Type B pancreatic cell (in vitro differentiated cells): ENCODE data around the gene TMEM30B. TPM values are rescaled to one million over a fixed set of nuclear protein-coding genes. Genes with fewer than 3 reads are reported as not detected.

Experiments
- DNase-seq: peaks from one replicate; pipeline ENCODE4 v3.0.0; 2021; ENCODE audit warnings: mixed read lengths; ENCODE audit not compliant: unreplicated experiment; ENCODE audit errors: extremely low spot score
- H3K27ac Mint-ChIP-seq: 2 replicates; pipeline ENCODE4 v1.8.0; 2021; ENCODE audit warnings: mild to moderate bottlenecking, mixed read lengths
- H3K27me3 Mint-ChIP-seq: 2 replicates; pipeline ENCODE4 v1.8.0; 2021; ENCODE audit warnings: mixed read lengths
- H3K36me3 Mint-ChIP-seq: 2 replicates; pipeline ENCODE4 v1.8.0; 2021; ENCODE audit warnings: mixed read lengths
- H3K4me1 Mint-ChIP-seq: one replicate; pipeline ENCODE4 v1.8.0; 2021; ENCODE audit warnings: mixed read lengths; ENCODE audit not compliant: unreplicated experiment
- H3K4me3 Mint-ChIP-seq: 2 replicates; pipeline ENCODE4 v1.8.0; 2021; ENCODE audit warnings: mild to moderate bottlenecking, mixed read lengths
- H3K9me3 Mint-ChIP-seq: 2 replicates; pipeline ENCODE4 v1.8.0; 2021; ENCODE audit warnings: mixed read lengths
- long read RNA-seq: library from polyadenylated mRNA; unstranded; transcript quantifications from one replicate; pipeline ENCODE4 v2.0.0, GENCODE V29; 2020
- total RNA-seq: library from RNA; stranded (reverse); gene quantifications from 2 replicates; pipeline ENCODE4 v1.2.1, GENCODE V29; 2021; ENCODE audit warnings: low replicate concordance
- TF ChIP-seq, protein P1 (sequence below): fragments of 200-600 bp; sonication (generic); conservative IDR thresholded peaks from 2 replicates; pipeline ENCODE4 v1.5.0; 2021; ENCODE audit warnings: antibody characterized with exemption, mild to moderate bottlenecking

Gene TMEM30B, protein sequence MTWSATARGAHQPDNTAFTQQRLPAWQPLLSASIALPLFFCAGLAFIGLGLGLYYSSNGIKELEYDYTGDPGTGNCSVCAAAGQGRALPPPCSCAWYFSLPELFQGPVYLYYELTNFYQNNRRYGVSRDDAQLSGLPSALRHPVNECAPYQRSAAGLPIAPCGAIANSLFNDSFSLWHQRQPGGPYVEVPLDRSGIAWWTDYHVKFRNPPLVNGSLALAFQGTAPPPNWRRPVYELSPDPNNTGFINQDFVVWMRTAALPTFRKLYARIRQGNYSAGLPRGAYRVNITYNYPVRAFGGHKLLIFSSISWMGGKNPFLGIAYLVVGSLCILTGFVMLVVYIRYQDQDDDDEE
- 12.2 and 25.3 TPM in 2 replicates for total RNA-seq
- long read RNA-seq, full-length matches to known transcripts: 18 of 18 reads
- long read RNA-seq, partial matches to known transcripts: 0 of 18 reads
- long read RNA-seq, other reads (novel, unspliced or antisense): 0 of 18 reads

DNA sequence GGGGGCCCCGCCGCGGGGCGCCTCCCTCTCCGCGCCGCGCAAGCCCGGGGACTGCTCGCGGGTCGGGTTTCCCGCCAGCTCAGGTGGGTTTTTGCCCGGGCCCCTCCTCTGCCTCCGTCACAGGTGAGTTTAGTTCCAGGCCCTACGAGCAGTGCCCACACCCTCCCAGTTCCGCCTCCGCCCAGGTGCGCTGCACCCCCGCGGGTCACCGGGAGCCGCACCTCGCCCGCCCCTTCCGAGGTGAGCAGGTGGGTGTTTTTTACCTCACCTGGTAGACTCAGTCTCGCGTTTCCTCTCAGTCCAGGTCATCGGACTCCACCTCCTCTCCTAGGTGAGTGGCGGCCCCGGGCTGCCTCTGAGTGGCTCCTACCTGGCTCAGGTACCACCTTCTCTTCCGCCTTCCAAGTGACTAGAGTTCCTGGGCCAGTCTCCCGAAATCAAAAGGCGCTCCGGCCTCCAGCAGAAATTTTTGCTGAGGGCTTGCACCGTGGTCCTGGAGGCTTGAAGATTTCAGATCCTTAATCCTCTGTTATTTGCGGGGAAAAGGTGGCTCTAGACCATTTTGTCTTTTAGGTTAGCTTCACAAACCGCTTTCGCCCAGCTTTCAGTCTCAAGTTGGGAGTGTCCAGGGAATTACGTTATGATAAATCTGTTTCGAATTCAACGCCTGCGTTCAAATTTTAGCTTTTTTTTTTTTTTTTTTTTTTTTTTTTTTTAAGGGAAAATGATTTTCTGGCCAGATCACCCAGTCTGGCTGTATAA, at the start of gene TMEM30B:
Gene TMEM30B, minus strand, starts transcription at position 153 of the 762 bp plus-strand sequence. CDS start 191 bp downstream, outside the sequence.
- Mint-ChIP-seq H3K27ac (peak within 1 kb of the TSS; percentile 97), H3K9me3 (no peaks in the 10 kb centered on the region), H3K36me3 (no peaks in the 10 kb centered on the region), H3K4me3 (peak within 1 kb of the TSS; percentile 92), H3K4me1 (peaks cover 22% of the 10 kb centered on the region), H3K27me3 (peaks cover 33% of the 10 kb centered on the region)
- DNase-seq: peak; percentile 77
- TF ChIP-seq, protein P1, sequence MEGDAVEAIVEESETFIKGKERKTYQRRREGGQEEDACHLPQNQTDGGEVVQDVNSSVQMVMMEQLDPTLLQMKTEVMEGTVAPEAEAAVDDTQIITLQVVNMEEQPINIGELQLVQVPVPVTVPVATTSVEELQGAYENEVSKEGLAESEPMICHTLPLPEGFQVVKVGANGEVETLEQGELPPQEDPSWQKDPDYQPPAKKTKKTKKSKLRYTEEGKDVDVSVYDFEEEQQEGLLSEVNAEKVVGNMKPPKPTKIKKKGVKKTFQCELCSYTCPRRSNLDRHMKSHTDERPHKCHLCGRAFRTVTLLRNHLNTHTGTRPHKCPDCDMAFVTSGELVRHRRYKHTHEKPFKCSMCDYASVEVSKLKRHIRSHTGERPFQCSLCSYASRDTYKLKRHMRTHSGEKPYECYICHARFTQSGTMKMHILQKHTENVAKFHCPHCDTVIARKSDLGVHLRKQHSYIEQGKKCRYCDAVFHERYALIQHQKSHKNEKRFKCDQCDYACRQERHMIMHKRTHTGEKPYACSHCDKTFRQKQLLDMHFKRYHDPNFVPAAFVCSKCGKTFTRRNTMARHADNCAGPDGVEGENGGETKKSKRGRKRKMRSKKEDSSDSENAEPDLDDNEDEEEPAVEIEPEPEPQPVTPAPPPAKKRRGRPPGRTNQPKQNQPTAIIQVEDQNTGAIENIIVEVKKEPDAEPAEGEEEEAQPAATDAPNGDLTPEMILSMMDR: no peak

DNA sequence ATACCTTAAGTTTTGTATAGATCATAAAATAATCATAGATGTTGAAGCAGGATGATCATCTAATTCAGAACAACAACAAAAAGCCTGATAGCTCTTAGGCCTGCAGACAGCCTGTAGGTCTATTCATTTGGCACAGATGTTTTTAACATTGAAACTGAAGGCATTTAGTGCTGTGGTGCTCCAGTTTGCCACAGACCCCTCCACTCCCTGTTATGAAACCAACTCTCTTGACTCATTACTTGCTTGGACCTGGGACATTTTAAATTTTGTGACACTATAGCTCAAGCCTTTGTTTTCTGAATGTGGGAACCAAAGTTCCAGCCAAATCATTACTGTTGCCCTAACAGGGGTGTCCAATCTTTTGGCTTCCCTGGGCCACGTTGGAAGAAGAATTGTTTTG, 49.4 kb upstream of the TMEM30B start:
- peaks cover 5% of the 10 kb centered on the region for H3K36me3 Mint-ChIP-seq
- peaks cover 17% of the 10 kb centered on the region for H3K4me1 Mint-ChIP-seq
- H3K4me3 Mint-ChIP-seq: no peak overlapping the region
- H3K9me3 Mint-ChIP-seq: no peaks in the 10 kb centered on the region
- H3K27ac Mint-ChIP-seq: no peak overlapping the region
- DNase-seq: no peak
- TF ChIP-seq, protein P1: no peak
- H3K27me3 Mint-ChIP-seq: no peaks in the 10 kb centered on the region

DNA sequence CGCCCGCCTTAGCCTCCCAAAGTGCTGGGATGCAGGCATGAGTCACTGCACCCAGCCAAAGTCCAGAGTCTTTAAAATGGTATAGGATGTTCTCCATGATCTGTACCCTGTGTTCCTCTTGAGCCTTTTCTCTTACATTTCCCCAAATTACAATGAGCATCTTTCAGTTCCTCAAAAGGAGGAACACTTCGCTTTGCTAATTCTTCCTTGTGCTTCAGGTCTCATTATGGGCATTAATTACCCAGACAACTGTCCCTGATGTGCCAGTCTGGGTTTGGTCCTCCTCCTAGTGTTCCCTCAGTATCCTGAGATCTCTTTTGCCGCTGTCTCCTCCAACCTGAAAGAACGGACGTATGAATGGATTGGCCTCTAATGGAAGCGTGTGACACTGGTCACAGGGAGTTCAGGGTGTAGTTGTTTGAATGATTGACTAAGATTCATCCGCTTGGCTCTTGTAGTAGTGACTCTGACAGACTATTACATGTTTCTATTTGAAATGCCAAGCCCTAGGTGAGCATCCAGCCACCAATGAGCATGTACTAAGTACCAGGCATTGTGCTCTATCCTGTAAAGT, 48.4 kb upstream of the TMEM30B start:
- Mint-ChIP-seq H3K36me3 (peaks cover 5% of the 10 kb centered on the region), H3K9me3 (no peaks in the 10 kb centered on the region), H3K27ac (peak overlapping the region; percentile 5), H3K4me3 (peak overlapping the region; percentile 1), H3K4me1 (peaks cover 17% of the 10 kb centered on the region), H3K27me3 (no peaks in the 10 kb centered on the region)
- DNase-seq: no peak
- TF ChIP-seq, protein P1: no peak

DNA sequence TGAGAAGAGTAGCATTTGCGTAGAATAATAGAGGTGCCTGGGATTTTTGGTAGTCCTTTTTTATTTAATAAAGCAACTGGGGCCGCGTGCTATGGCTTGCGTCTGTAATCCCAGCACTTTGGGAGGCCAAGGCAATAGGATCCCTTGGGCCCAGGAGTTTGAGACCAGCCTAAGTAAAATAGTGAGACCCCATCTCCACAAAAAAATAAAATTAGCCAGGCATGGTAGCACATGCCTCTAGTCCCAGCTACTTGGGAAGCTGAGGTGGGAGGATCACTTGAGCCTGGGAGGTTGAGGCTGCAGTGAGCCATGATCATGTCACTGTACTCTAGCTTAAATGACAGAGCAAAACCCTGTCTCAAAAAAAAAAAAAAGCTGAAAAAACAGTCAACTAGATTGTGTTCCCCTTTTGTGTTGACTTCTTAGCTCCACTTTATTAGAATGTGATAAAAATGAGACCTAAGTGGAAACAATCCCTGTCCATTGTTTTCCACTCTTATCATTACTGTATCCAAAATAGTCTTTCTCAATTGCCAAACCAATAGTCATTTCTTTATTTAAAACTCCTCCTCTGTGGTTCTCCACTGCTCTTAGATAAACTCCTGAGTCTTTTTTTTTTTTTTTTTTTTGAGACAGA, 47.6 kb upstream of the TMEM30B start:
- DNase-seq: no peak
- H3K36me3 Mint-ChIP-seq: peaks cover 5% of the 10 kb centered on the region
- peaks cover 6% of the 10 kb centered on the region for H3K27me3 Mint-ChIP-seq
- no peak overlapping the region for H3K4me3 Mint-ChIP-seq
- no peaks in the 10 kb centered on the region for H3K9me3 Mint-ChIP-seq
- no peak overlapping the region for H3K27ac Mint-ChIP-seq
- peaks cover 17% of the 10 kb centered on the region for H3K4me1 Mint-ChIP-seq
- TF ChIP-seq, protein P1: no peak

DNA sequence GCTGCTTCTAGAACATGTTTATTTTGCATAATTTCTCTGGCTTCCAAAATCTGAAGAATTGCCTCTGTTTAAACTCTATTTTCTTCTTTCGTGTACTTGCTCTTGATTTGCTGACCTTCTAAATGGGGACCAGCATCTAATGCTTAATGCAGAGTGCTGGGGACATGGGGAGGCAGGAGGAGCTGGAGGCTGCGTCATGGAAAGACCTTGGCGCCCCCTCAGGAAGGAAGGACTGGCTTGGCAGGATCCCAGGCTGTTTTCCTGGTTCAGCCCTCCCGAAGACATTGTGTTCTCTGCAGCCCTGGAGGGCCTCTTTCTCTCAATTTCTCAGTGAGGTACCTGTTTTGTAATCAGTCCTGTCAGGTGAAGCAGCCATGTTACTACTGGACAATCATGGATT, 45.7 kb upstream of the TMEM30B start:
- TF ChIP-seq, protein P1: no peak
- peaks cover 21% of the 10 kb centered on the region for H3K27me3 Mint-ChIP-seq
- DNase-seq: no peak
- H3K4me3 Mint-ChIP-seq: peak overlapping the region; percentile 34
- H3K4me1 Mint-ChIP-seq: peaks cover 11% of the 10 kb centered on the region
- peak overlapping the region; percentile 64 for H3K27ac Mint-ChIP-seq
- H3K9me3 Mint-ChIP-seq: no peaks in the 10 kb centered on the region
- peaks cover 9% of the 10 kb centered on the region for H3K36me3 Mint-ChIP-seq
